GM12872 (cell line): ENCODE data around the gene DEFB132.

Experiments used
- CTCF ChIP-seq: IDR thresholded peaks from 3 replicates; pipeline ENCODE4 v1.5.1; 2011; ENCODE audit warnings: low read depth, mild to moderate bottlenecking, low read length, moderate library complexity; ENCODE audit not compliant: insufficient read depth

The DEFB132 gene

GRCh38 chr20:278181-278580 lies 20.7 kb downstream of the DEFB132 start:
- no peak for TF ChIP-seq CTCF

- no peak for TF ChIP-seq CTCF
Measured at GRCh38 chr20:278607-279571, 21.4 kb downstream of the DEFB132 start.

DNA sequence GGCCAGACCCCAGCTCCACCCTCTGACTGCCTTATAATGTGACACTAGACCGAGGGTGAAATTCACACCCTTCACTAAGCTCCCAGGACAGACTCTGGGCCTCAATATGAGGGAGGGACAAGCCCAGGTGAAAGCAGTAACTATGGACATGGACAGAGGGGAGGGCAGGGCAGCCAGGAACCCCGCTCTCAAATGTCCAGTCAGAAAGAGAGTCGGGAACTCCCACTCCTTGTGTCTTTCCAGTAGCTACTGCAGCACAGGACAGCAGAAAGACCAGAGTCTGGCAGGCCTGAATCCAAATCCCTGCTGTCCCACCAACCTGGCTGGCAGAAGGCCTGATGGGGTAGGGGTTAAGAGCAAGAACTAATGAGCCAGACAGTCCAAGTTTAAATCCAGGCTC lies 26.6 kb downstream of the DEFB132 start:
- no peak for TF ChIP-seq CTCF

GRCh38 chr20:286508-286907 lies 29.0 kb downstream of the DEFB132 start:
- no peak for TF ChIP-seq CTCF

DNA sequence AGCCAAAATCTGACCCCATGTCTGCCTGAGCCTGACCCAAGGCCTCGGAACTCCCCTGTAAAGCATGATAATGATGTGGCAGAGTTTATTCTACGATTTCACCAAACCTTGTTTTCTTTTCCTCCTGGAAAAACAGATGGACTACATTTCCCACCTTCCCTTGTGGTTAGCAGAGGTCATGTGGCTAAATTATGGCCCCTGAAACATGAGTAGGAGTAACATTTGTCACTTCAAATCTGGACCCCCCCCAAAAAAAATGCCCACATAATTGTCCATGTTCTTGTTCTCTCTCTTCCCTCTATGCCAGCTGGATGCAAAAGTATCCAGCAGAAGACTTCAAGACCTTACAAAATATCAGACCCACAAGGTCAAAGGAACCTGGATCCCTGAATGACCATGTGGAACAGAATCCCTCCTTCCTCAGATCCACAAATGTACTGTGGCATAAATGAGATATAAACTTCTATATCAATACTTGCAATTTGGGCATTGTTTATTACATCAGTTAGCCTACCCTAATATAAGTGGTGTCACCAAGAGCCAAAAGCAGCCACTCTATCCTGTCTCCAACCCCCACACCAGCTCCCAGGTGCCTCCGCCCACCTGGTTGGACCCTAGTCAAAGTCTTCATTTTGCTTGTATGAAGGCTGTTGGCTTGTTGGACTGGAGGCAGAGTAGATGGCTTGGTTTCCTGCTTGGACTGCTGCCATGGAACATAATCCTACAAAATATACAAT lies 31.6 kb downstream of the DEFB132 start:
- no peak for TF ChIP-seq CTCF

GRCh38 chr20:289693-290083 lies 32.2 kb downstream of the DEFB132 start:
- no peak for TF ChIP-seq CTCF

DNA sequence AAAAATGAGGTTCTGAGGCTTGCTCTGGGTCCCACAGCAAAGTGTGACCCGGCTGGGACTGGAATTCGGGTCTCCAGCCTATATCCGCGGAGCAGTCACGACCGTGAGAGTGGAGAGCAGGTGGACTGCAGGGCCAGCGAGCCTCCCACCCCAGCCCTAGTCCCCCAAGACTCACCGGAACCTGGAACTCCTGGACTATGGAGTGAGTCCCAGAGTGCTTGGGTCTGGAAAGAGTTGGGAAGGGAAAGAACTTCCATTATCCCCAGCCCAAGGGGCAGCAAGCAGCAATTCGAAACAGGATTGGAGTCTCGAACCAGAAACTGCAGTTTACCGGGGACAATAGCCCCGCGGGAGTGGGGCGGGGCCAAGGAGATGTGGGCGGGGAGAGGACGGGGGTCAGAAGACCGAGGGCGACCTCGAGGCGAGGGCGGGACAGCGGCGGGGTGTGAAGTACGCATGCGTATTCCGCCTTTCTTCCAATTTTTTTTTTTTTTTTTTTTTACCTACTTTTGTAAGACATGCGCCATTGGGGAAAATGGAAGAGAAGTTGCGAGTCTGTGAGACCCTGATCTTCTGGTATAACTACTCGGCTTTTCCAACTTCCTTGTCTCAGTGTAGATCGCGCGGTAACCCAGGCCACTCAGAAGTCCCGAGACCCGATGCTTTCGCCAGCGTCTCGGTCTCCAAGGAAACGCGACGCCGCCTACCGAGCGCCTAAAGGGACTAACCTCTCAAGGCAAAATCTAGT lies 32.7 kb downstream of the DEFB132 start, which contains the start of gene C20orf96:
TSS of gene C20orf96 (minus strand) at position 667 of the 748 bp plus-strand sequence. CDS start at position 527, 140 bp downstream.
- TF ChIP-seq CTCF, result peak; percentile 55; the same call in 2 of the 3 replicates
